ENCODE data around the gene CNTN4. TPM values are rescaled to one million over a fixed set of nuclear protein-coding genes. Genes with fewer than 3 reads are reported as not detected.

The CNTN4 gene
- total and polyA plus RNA-seq, 2 donors (not counting 3 experiments of a cell fraction or from before 2014, with no cell fraction given), result not detected

DNA sequence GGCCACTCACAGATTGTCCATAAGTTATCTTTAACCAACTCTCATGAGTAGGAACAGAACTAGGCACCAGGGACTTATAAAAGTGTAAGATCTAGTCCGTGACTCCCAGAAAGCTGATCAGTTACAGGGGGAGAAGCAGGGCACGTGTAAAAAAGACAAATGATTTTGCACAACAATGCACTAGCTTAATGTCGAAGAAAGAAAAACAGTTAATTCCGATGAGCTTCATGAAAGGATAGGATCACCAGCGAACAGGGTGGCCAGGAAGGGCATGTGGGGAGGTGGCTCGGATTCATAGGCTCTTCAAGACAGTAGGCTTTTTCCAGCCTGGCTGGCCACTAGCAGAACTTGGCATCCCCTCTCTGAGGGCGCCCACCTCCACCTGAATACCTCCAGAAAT lies 921.5 kb downstream of the CNTN4 start:
- BruUV-seq (replicated peaks), result no TSS peak
- dilution Hi-C loops (cut with MboI; ENCODE audit: extremely low pct_ligation_motif_present, low sequenced_read_pairs), result no loop called here
- Histone ChIP-seq H3K79me2 (ENCODE audit: control insufficient read depth, insufficient read depth, low read length) (no peaks in the 10 kb centered on the region), H3K9me3 (replicated peaks; ENCODE audit: control insufficient read depth, insufficient read depth, low read length) (no peaks in the 10 kb centered on the region), H3K27me3 (ENCODE audit: control insufficient read depth in 2 of 2, insufficient read depth in 2 of 2, low read length in 2 of 2) (no peaks in the 10 kb centered on the region), H4K20me1 (replicated peaks; ENCODE audit: control insufficient read depth, extremely low read depth, insufficient read depth, low read length) (no peaks in the 10 kb centered on the region), H3K9ac (replicated peaks; ENCODE audit: extremely low read depth, insufficient read depth, low read length) (no peak overlapping the region), H3K36me3 (ENCODE audit: control insufficient read depth in 2 of 2, extremely low read depth in 1 of 2, insufficient read depth in 2 of 2, low read length in 2 of 2) (no peaks in the 10 kb centered on the region), H3K4me1 (ENCODE audit: control insufficient read depth, extremely low read depth, insufficient read depth, low read length) (no peaks in the 10 kb centered on the region), H3K9me1 (replicated peaks; ENCODE audit: control insufficient read depth, extremely low read depth, insufficient read depth, low read length) (no peaks in the 10 kb centered on the region), H3K4me2 (ENCODE audit: insufficient read depth, low read length) (no peak overlapping the region), H3K4me3 (replicated peaks in 1 of 3; ENCODE audit: insufficient read depth in 1 of 3, low read depth in 1 of 3, low read length in 3 of 3) (no peak overlapping the region), H2AFZ (ENCODE audit: low read depth, low read length) (no peak overlapping the region), H3K27ac (ENCODE audit: insufficient read depth, low read depth, low read length) (no peak overlapping the region)
- CTCF ChIA-PET, result no interaction called here
- intact Hi-C loops (cut with micrococcal nuclease), result no loop called here
- TF ChIP-seq MYC (IDR thresholded peaks at IDR 0.05; ENCODE audit: low read depth, low read length), result no peak
- no peak for TF ChIP-seq POLR2A (IDR thresholded peaks at IDR 0.05; ENCODE audit: low read depth, low read length)
- TF ChIP-seq, protein P1, sequence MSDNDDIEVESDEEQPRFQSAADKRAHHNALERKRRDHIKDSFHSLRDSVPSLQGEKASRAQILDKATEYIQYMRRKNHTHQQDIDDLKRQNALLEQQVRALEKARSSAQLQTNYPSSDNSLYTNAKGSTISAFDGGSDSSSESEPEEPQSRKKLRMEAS (IDR thresholded peaks at IDR 0.05; ENCODE audit: insufficient read depth, insufficient read length), result no peak
- TF ChIP-seq JUN (IDR thresholded peaks at IDR 0.05; ENCODE audit: borderline replicate concordance, insufficient read depth, insufficient read length, low read depth), result no peak
- TF ChIP-seq EZH2 (IDR thresholded peaks at IDR 0.05; ENCODE audit: borderline replicate concordance, low read depth, low read length, severe bottlenecking), result no peak
- no peak for TF ChIP-seq FOS (IDR thresholded peaks at IDR 0.05; ENCODE audit: borderline replicate concordance, insufficient read depth, low read length)
- TF ChIP-seq GATA2 (IDR thresholded peaks at IDR 0.05; ENCODE audit: insufficient read depth, insufficient read length, low read depth, low read length), result no peak
- no peak for TF ChIP-seq POLR2AphosphoS5 (IDR thresholded peaks at IDR 0.05; ENCODE audit: insufficient read depth, low read depth, low read length)
- TF ChIP-seq, protein P2, sequence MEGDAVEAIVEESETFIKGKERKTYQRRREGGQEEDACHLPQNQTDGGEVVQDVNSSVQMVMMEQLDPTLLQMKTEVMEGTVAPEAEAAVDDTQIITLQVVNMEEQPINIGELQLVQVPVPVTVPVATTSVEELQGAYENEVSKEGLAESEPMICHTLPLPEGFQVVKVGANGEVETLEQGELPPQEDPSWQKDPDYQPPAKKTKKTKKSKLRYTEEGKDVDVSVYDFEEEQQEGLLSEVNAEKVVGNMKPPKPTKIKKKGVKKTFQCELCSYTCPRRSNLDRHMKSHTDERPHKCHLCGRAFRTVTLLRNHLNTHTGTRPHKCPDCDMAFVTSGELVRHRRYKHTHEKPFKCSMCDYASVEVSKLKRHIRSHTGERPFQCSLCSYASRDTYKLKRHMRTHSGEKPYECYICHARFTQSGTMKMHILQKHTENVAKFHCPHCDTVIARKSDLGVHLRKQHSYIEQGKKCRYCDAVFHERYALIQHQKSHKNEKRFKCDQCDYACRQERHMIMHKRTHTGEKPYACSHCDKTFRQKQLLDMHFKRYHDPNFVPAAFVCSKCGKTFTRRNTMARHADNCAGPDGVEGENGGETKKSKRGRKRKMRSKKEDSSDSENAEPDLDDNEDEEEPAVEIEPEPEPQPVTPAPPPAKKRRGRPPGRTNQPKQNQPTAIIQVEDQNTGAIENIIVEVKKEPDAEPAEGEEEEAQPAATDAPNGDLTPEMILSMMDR (IDR thresholded peaks at IDR 0.05; ENCODE audit: extremely low read depth in 1 of 2, insufficient read depth in 1 of 2, low read depth in 1 of 2, low read length in 2 of 2), result no peak
- no peak for FAIRE-seq
- POLR2A ChIA-PET, result no interaction called here
- no peak for DNase-seq (ENCODE audit: low read depth, low spot score)

All from endothelial cell of umbilical vein (primary cell).